T1000 (cell line): ENCODE results near the gene TNFRSF14.
A peak's percentile ranks its signal among the peaks of the same experiment; 100 is the strongest.
"Not testable (repeated sequence)": the region's sequence is repeated elsewhere in the genome, so short reads cannot be mapped to it uniquely, and the experiment has no call there.

ENCODE experiments used
- DNase-seq: peaks from one replicate; lab custom pipeline; 2025; ENCODE audit warnings: mixed read lengths; lab: John Stamatoyannopoulos, UW

Gene TNFRSF14

GRCh38 chr1:2538376-2538775 is 17.8 kb upstream of the TNFRSF14 start:
- no peak for DNase-seq

- no peak for DNase-seq
Observed at GRCh38 chr1:2538872-2539271, 17.3 kb upstream of the TNFRSF14 start.

- no peak for DNase-seq
Observed at GRCh38 chr1:2539312-2539907, 16.8 kb upstream of the TNFRSF14 start.

GRCh38 chr1:2540816-2541492 is 15.2 kb upstream of the TNFRSF14 start:
- DNase-seq: no peak

GRCh38 chr1:2541619-2542245 is 14.4 kb upstream of the TNFRSF14 start:
- no peak for DNase-seq

- no peak for DNase-seq
Observed at GRCh38 chr1:2542246-2542915, 13.8 kb upstream of the TNFRSF14 start.

GRCh38 chr1:2543543-2544092 is 12.6 kb upstream of the TNFRSF14 start:
- DNase-seq: no peak

GRCh38 chr1:2544093-2544874 is 11.9 kb upstream of the TNFRSF14 start:
- DNase-seq: no peak

- no peak for DNase-seq
Observed at GRCh38 chr1:2544875-2545640, 11.1 kb upstream of the TNFRSF14 start.

GRCh38 chr1:2545754-2546514 is 10.2 kb upstream of the TNFRSF14 start:
- peak; percentile 88 for DNase-seq

- DNase-seq: peak; percentile 75
Observed at GRCh38 chr1:2546515-2547209, 9.5 kb upstream of the TNFRSF14 start.

- DNase-seq: no peak
Observed at GRCh38 chr1:2547210-2548067, 8.7 kb upstream of the TNFRSF14 start.

- peak; percentile 63 for DNase-seq
Observed at GRCh38 chr1:2548068-2548589, 8.0 kb upstream of the TNFRSF14 start.

- not testable (repeated sequence) for DNase-seq
Observed at GRCh38 chr1:2549367-2550029, 6.7 kb upstream of the TNFRSF14 start.

GRCh38 chr1:2550309-2550861 is 5.8 kb upstream of the TNFRSF14 start:
- not testable (repeated sequence) for DNase-seq

- DNase-seq: not testable (repeated sequence)
Observed at GRCh38 chr1:2551544-2551943, 4.6 kb upstream of the TNFRSF14 start.

- no peak for DNase-seq
Observed at GRCh38 chr1:2552189-2552588, 4.0 kb upstream of the TNFRSF14 start.
